ENCODE data around the gene SPRR2A.
"Not testable (repeated sequence)": the region's sequence is repeated elsewhere in the genome, so short reads cannot be mapped to it uniquely, and the experiment has no call there.

The SPRR2A gene

GRCh38 chr1:153057375-153057774 is at the start of gene SPRR2A:
Gene SPRR2A, minus strand, starts transcription at chr1:153057512. Its CDS starts 777 bp downstream, at chr1:153056735.
- DNase-seq (ENCODE audit: low read depth), result no peak

GRCh38 chr1:153100245-153100644 is 42.9 kb upstream of the SPRR2A start:
- DNase-seq (ENCODE audit: low read depth), result no peak

- DNase-seq (ENCODE audit: low read depth), result no peak
Observed at GRCh38 chr1:153099461-153100045, 42.2 kb upstream of the SPRR2A start.

- no peak for DNase-seq (ENCODE audit: low read depth)
Observed at GRCh38 chr1:153095764-153096163, 38.5 kb upstream of the SPRR2A start.

- no peak for DNase-seq (ENCODE audit: low read depth)
Observed at GRCh38 chr1:153094426-153094825, 37.1 kb upstream of the SPRR2A start, which contains the start of gene SPRR2E. Gene SPRR2E, minus strand, starts transcription at chr1:153094526. Its CDS starts 775 bp downstream, at chr1:153093751.

GRCh38 chr1:153087652-153088051 is 30.3 kb upstream of the SPRR2A start:
- DNase-seq (ENCODE audit: low read depth), result no peak

GRCh38 chr1:153081736-153082135 is 24.4 kb upstream of the SPRR2A start:
- no peak for DNase-seq (ENCODE audit: low read depth)

GRCh38 chr1:153072806-153073726 is 15.8 kb upstream of the SPRR2A start:
- no peak for DNase-seq (ENCODE audit: low read depth)

- no peak for DNase-seq (ENCODE audit: low read depth)
Observed at GRCh38 chr1:153071511-153071910, 14.2 kb upstream of the SPRR2A start, which contains the start of gene SPRR2B. Gene SPRR2B, minus strand, starts transcription at chr1:153071611. Its CDS starts 772 bp downstream, at chr1:153070839.

GRCh38 chr1:153070243-153070642 is 12.9 kb upstream of the SPRR2A start:
- DNase-seq (ENCODE audit: low read depth), result no peak

GRCh38 chr1:153058826-153059784 is 1.8 kb upstream of the SPRR2A start:
- no peak for DNase-seq (ENCODE audit: low read depth)

GRCh38 chr1:153058154-153058553 is 842 bp upstream of the SPRR2A start:
- DNase-seq (ENCODE audit: low read depth), result no peak

- DNase-seq (ENCODE audit: low read depth), result not testable (repeated sequence)
Observed at GRCh38 chr1:153056111-153056510, 1.2 kb downstream of the SPRR2A start.

GRCh38 chr1:153049211-153049610 is 8.1 kb downstream of the SPRR2A start:
- no peak for DNase-seq (ENCODE audit: low read depth)

- no peak for DNase-seq (ENCODE audit: low read depth)
Observed at GRCh38 chr1:153040950-153041631, 16.2 kb downstream of the SPRR2A start, which contains the start of gene SPRR2D. Gene SPRR2D, minus strand, starts transcription at chr1:153041120. Its CDS starts 774 bp downstream, at chr1:153040346.

- no peak for DNase-seq (ENCODE audit: low read depth)
Observed at GRCh38 chr1:153035211-153035610, 22.1 kb downstream of the SPRR2A start.

GRCh38 chr1:153032677-153033308 is 24.5 kb downstream of the SPRR2A start:
- no peak for DNase-seq (ENCODE audit: low read depth)

- DNase-seq (ENCODE audit: low read depth), result no peak
Observed at GRCh38 chr1:153032073-153032472, 25.2 kb downstream of the SPRR2A start.

- no peak for DNase-seq (ENCODE audit: low read depth)
Observed at GRCh38 chr1:153030895-153031294, 26.4 kb downstream of the SPRR2A start, which contains the start of gene SPRR1B. Gene SPRR1B, plus strand, starts transcription at chr1:153031203. Its CDS starts 1,143 bp downstream, at chr1:153032346.

GRCh38 chr1:153028766-153029165 is 28.5 kb downstream of the SPRR2A start:
- DNase-seq (ENCODE audit: low read depth), result no peak

GRCh38 chr1:153025797-153026196 is 31.5 kb downstream of the SPRR2A start:
- no peak for DNase-seq (ENCODE audit: low read depth)

Data from activated T-helper 9 cell treated with anti-CD3 and anti-CD28 coated beads, Interleukin-2, amount 50 U/mL, for 16 hours (primary cell).